ENCODE measurements around the gene PHKG2.

DNA sequence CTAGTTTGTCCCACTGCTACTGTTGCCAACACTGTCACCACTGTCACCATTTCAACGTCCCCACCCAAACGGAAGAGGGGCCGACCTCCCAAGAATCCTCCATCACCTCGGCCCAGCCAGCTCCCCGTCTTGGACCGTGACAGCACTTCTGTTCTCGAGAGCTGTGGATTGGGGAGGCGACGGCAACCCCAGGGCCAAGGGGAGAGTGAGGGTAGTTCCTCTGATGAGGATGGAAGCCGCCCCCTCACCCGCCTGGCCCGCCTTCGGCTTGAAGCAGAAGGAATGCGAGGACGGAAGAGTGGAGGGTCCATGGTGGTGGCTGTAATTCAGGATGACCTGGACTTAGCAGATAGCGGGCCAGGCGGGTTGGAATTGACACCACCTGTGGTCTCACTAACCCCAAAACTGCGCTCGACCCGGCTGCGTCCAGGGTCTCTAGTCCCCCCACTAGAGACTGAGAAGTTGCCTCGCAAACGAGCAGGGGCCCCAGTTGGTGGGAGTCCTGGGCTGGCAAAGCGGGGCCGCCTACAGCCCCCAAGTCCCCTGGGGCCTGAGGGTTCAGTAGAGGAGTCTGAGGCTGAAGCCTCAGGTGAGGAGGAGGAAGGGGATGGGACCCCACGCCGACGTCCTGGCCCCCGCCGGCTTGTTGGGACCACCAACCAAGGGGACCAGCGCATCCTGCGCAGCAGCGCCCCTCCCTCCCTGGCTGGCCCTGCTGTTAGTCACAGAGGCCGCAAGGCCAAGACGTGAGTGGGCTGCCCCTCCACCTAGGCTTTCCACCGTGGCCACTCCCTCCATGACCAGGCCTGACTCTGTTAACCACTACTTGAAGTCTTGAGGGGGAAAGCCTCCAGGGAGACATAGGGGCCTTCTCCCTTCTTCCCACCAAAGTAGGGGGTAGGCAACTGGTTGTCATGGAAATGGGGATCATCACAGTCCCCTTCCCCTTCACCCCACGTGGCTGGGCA lies 9.0 kb upstream of the PHKG2 start:
- TF ChIP-seq CTCF (IDR thresholded peaks at IDR 0.05): no peak
- no peak for TF ChIP-seq POLR2AphosphoS5 (IDR thresholded peaks at IDR 0.05)

Data from esophagus muscularis mucosa (tissue), 3 donors.